Keratinocyte (primary cell): ENCODE results near the gene STX3. TPM values are rescaled to one million over a fixed set of nuclear protein-coding genes. Genes with fewer than 3 reads are reported as not detected.

Experiments used
- DNase-seq: peaks from one replicate; pipeline ENCODE4 v3.0.0-alpha.2; 2011; ENCODE audit warnings: low read depth, missing footprints, low spot score
- FAIRE-seq: peaks from 2 replicates; lab custom pipeline; 2011; peaks lifted over from hg19 to GRCh38; lab: Jason Lieb, UNC
- H2AFZ ChIP-seq: 2 replicates; pipeline ENCODE4 v1.6.0; 2012; ENCODE audit warnings: low read length, control low read depth, inconsistent platforms; ENCODE audit not compliant: control insufficient read depth
- H3K27ac ChIP-seq: 2 replicates; pipeline ENCODE4 v1.5.1; 2011; ENCODE audit warnings: low read length; ENCODE audit not compliant: control insufficient read depth, insufficient read depth
- H3K27me3 ChIP-seq: 3 replicates; pipeline ENCODE4 v1.6.0; 2011; ENCODE audit warnings: low read length; ENCODE audit not compliant: control insufficient read depth, insufficient read depth; ENCODE audit errors: extremely low read depth
- H3K36me3 ChIP-seq, 2 experiments: 2 replicates in 1 of 2; 3 replicates in 1 of 2; pipeline ENCODE4 v1.5.1; 2011; ENCODE audit warnings: low read length in 2 of 2, mild to moderate bottlenecking in 1 of 2; ENCODE audit not compliant: control insufficient read depth in 2 of 2, insufficient read depth in 2 of 2; ENCODE audit errors: extremely low read depth in 1 of 2
- H3K4me1 ChIP-seq: 3 replicates; pipeline ENCODE4 v1.5.1; 2011; ENCODE audit warnings: low read length; ENCODE audit not compliant: control insufficient read depth, insufficient read depth; ENCODE audit errors: extremely low read depth
- H3K4me2 ChIP-seq: 3 replicates; pipeline ENCODE4 v1.6.0; 2011; ENCODE audit warnings: low read depth, low read length; ENCODE audit not compliant: control insufficient read depth, insufficient read depth; ENCODE audit errors: extremely low read depth
- H3K4me3 ChIP-seq, 3 experiments: fragments of 200-600 bp in 1 of 3; sonication (generic) in 1 of 3; 2 replicates in 2 of 3; 3 replicates in 1 of 3; pipeline ENCODE4 v1.5.1; 2011 to 2016; ENCODE audit warnings: low read length in 3 of 3, mild to moderate bottlenecking in 3 of 3, control low read depth in 2 of 3, inconsistent platforms in 1 of 3, low read depth in 1 of 3, mixed read lengths in 1 of 3, mixed run types in 1 of 3, moderate library complexity in 1 of 3; ENCODE audit not compliant: control insufficient read depth in 2 of 3, insufficient read depth in 2 of 3; ENCODE audit errors: extremely low read depth in 1 of 3
- H3K79me2 ChIP-seq: 2 replicates; pipeline ENCODE4 v1.6.0; 2012; ENCODE audit warnings: low read length; ENCODE audit not compliant: control insufficient read depth, insufficient read depth
- H3K9ac ChIP-seq: 3 replicates; pipeline ENCODE4 v1.6.0; 2011; ENCODE audit warnings: low read length; ENCODE audit not compliant: control insufficient read depth, insufficient read depth; ENCODE audit errors: extremely low read depth
- H3K9me1 ChIP-seq: 3 replicates; pipeline ENCODE4 v1.6.0; 2011; ENCODE audit warnings: low read length; ENCODE audit not compliant: control insufficient read depth, insufficient read depth; ENCODE audit errors: extremely low read depth
- H3K9me3 ChIP-seq: 2 replicates; pipeline ENCODE4 v1.5.1; 2012; ENCODE audit warnings: low read depth, low read length; ENCODE audit not compliant: control insufficient read depth
- H4K20me1 ChIP-seq: 3 replicates; pipeline ENCODE4 v1.6.0; 2011; ENCODE audit warnings: low read length; ENCODE audit not compliant: control insufficient read depth, insufficient read depth; ENCODE audit errors: extremely low read depth
- EZH2 ChIP-seq: IDR thresholded peaks from one replicate; pipeline ENCODE4 v1.6.1; 2012; ENCODE audit warnings: inconsistent platforms, mild to moderate bottlenecking, low read length, moderate library complexity
- dilution Hi-C: fragments of 300-500 bp; cut with MboI; formaldehyde crosslinking; loops from one replicate; pipeline ENCODE4 v1.7.0; 2020; ENCODE audit warnings: low sequenced_read_pairs; ENCODE audit not compliant: extremely low pct_ligation_motif_present
- polyA plus RNA-seq, 5 experiments: library from polyadenylated mRNA; depleted of rRNA in 3 of 5; stranded (reverse) in 3 of 5; stranded (forward) in 1 of 5; unstranded in 1 of 5; fragments of >200 nt; gene quantifications; 1 replicate in 1 of 5; 2 replicates in 3 of 5; 3 replicates in 1 of 5; pipeline versions ENCODE4 v1.2.1 to v1.2.3, GENCODE V29; 2011 to 2012; ENCODE audit warnings: missing spikeins in 2 of 5, low read depth in 1 of 5, low replicate concordance in 1 of 5
- TF ChIP-seq, protein P1 (sequence below), 3 experiments: IDR thresholded peaks in 1 of 3; conservative IDR thresholded peaks in 1 of 3; optimal IDR thresholded peaks in 1 of 3; 2 replicates in 2 of 3; 3 replicates in 1 of 3; pipeline versions ENCODE3 to v1.5.1; 2011; ENCODE audit warnings: low read length in 3 of 3, mild to moderate bottlenecking in 3 of 3, moderate library complexity in 2 of 3, control low read depth in 1 of 3, inconsistent platforms in 1 of 3; ENCODE audit not compliant: insufficient read depth in 2 of 3; ENCODE audit errors: extremely low read depth in 1 of 3

The STX3 gene
- polyA plus RNA-seq, 1 donor (not counting 4 experiments of a cell fraction or from before 2014, with no cell fraction given) = 48.0 TPM

DNA sequence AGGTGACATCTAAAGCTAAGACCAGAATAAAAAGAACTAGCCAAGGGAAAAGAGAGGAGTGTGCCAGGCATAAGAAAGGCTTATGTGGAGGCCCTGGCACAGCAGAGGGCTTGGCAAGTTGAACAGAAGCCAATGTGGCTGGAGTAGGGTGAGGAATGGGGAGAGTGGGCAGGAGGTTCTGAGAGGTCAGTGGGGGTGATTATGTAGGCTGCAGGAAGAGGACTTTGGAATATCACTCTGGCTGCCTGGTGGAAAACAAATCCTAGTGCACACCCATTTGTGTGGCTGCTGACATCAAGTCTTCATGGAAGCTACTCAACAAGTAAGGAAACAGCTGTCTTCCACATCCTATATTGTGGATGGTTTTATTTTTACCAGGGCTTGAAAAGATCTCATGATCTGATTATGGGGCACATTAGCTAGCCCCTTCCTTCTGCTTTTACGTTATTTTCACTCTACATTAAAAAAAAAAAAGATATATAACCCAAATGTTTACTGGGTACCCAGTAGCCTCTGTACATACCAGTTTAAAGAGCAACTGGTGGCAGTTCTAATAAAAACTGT is 52.0 kb downstream of the STX3 start:
- no peaks in the 10 kb centered on the region for H3K9me3 ChIP-seq
- H3K27ac ChIP-seq = no peak overlapping the region
- H3K79me2 ChIP-seq = peaks cover 12% of the 10 kb centered on the region
- no peaks in the 10 kb centered on the region for H3K9me1 ChIP-seq
- H3K4me3 ChIP-seq = no peak overlapping the region
- no peak overlapping the region for H2AFZ ChIP-seq
- dilution Hi-C loops = no loop called here
- peaks cover 18 to 32% of the 10 kb centered on the region in 2 experiments for H3K36me3 ChIP-seq
- no peak for DNase-seq
- no peak for FAIRE-seq
- H3K4me1 ChIP-seq = peaks cover 14% of the 10 kb centered on the region
- H3K4me2 ChIP-seq = no peak overlapping the region
- no peaks in the 10 kb centered on the region for H4K20me1 ChIP-seq
- TF ChIP-seq, protein P1, sequence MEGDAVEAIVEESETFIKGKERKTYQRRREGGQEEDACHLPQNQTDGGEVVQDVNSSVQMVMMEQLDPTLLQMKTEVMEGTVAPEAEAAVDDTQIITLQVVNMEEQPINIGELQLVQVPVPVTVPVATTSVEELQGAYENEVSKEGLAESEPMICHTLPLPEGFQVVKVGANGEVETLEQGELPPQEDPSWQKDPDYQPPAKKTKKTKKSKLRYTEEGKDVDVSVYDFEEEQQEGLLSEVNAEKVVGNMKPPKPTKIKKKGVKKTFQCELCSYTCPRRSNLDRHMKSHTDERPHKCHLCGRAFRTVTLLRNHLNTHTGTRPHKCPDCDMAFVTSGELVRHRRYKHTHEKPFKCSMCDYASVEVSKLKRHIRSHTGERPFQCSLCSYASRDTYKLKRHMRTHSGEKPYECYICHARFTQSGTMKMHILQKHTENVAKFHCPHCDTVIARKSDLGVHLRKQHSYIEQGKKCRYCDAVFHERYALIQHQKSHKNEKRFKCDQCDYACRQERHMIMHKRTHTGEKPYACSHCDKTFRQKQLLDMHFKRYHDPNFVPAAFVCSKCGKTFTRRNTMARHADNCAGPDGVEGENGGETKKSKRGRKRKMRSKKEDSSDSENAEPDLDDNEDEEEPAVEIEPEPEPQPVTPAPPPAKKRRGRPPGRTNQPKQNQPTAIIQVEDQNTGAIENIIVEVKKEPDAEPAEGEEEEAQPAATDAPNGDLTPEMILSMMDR (optimal IDR thresholded peaks at IDR 0.05 in 1 of 3, IDR thresholded peaks at IDR 0.05 in 1 of 3, conservative IDR thresholded peaks at IDR 0.05 in 1 of 3; ENCODE audit: extremely low read depth in 1 of 3, insufficient read depth in 2 of 3, low read length in 3 of 3) = no peak
- no peak for TF ChIP-seq EZH2
- no peak overlapping the region for H3K9ac ChIP-seq
- no peaks in the 10 kb centered on the region for H3K27me3 ChIP-seq

GRCh38 chr11:59810189-59810910 is 55.2 kb downstream of the STX3 start, which contains the start of gene MRPL16:
MRPL16 (minus strand) TSS chr11:59810778; CDS start chr11:59810658, 120 bp downstream.
- H3K27ac ChIP-seq = peak within 1 kb of the TSS; percentile 85
- peak within 1 kb of the TSS; percentile 93 for H2AFZ ChIP-seq
- H3K4me2 ChIP-seq = peak within 1 kb of the TSS; percentile 80
- H3K4me1 ChIP-seq = peaks cover 14% of the 10 kb centered on the region
- no peaks in the 10 kb centered on the region for H4K20me1 ChIP-seq
- H3K9ac ChIP-seq = peak within 1 kb of the TSS; percentile 92
- DNase-seq = peak; percentile 53
- no peak for FAIRE-seq
- H3K36me3 ChIP-seq = peaks cover 12 to 26% of the 10 kb centered on the region in 2 experiments
- TF ChIP-seq, protein P1 (optimal IDR thresholded peaks at IDR 0.05 in 1 of 3, IDR thresholded peaks at IDR 0.05 in 1 of 3, conservative IDR thresholded peaks at IDR 0.05 in 1 of 3; ENCODE audit: extremely low read depth in 1 of 3, insufficient read depth in 2 of 3, low read length in 3 of 3) = peak; percentile 41 to 62 (median 45)
- no peak for TF ChIP-seq EZH2
- dilution Hi-C loops = no loop called here
- H3K79me2 ChIP-seq = peaks cover 12% of the 10 kb centered on the region
- peak within 1 kb of the TSS; percentile 94 to 99 (median 96) for H3K4me3 ChIP-seq
- no peaks in the 10 kb centered on the region for H3K9me1 ChIP-seq
- H3K27me3 ChIP-seq = no peaks in the 10 kb centered on the region
- H3K9me3 ChIP-seq = no peaks in the 10 kb centered on the region
